Activated CD4-positive, alpha-beta T cell treated with anti-CD3 and anti-CD28 coated beads, Interleukin-2, amount 10 ng/mL, durations not matched to agents 7 days and 5 days (primary cell): ENCODE results near the gene NTM. TPM values are rescaled to one million over a fixed set of nuclear protein-coding genes. Genes with fewer than 3 reads are reported as not detected.

Source experiments
- CTCF ChIA-PET: fragments of 350-600 bp; sonication (Branson Sonifier 250); formaldehyde crosslinking; loops from one replicate; lab custom pipeline; 2021; ENCODE audit warnings: antibody characterized with exemption; lab: Charles Lee
- POLR2A ChIA-PET: fragments of 350-600 bp; sonication (Branson Sonifier 250); formaldehyde crosslinking; loops from one replicate; lab custom pipeline; 2021; ENCODE audit warnings: antibody characterized with exemption; lab: Charles Lee
- DNase-seq: peaks from one replicate; pipeline ENCODE4 v3.0.0-alpha.2; 2020
- H3K27ac Mint-ChIP-seq: one replicate; pipeline ENCODE4 v1.8.0; 2021; ENCODE audit warnings: mild to moderate bottlenecking, moderate library complexity, mixed read lengths
- H3K27me3 Mint-ChIP-seq: one replicate; pipeline ENCODE4 v1.8.0; 2021; ENCODE audit warnings: mixed read lengths
- H3K36me3 Mint-ChIP-seq: one replicate; pipeline ENCODE4 v1.8.0; 2021; ENCODE audit warnings: low read depth, mixed read lengths
- H3K4me1 Mint-ChIP-seq: one replicate; pipeline ENCODE4 v1.8.0; 2021; ENCODE audit warnings: mixed read lengths
- H3K4me3 Mint-ChIP-seq: one replicate; pipeline ENCODE4 v1.8.0; 2021; ENCODE audit warnings: mild to moderate bottlenecking, moderate library complexity, mixed read lengths
- H3K9me3 Mint-ChIP-seq: one replicate; pipeline ENCODE4 v1.8.0; 2021; ENCODE audit warnings: mixed read lengths
- total RNA-seq, 2 experiments: library from RNA; stranded (reverse); gene quantifications; one replicate each; pipeline ENCODE4 v1.2.3, GENCODE V29; 2021

Gene NTM
- total RNA-seq, 2 experiments from 2014 or later, result not detected

DNA sequence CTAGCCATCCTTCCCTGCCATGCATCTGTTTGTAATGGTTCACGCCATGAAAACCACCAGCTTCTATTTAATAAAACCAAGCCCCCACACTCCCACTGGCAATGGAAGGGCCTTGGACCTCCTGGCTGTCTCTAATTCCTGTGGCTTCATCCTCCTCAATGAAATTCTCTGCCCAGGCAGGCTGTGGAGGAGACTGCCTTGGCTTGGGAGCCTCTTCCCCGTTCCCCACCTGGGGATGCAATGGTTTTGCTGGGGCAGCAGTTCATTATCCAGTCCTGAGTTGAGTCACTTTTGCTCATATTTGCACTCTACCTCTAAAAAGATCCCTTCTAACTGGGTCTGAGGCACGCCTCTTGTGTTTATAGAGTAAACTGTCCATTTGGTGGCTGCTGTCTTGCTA, 515.8 kb downstream of the NTM start:
- H3K4me3 Mint-ChIP-seq, result no peak overlapping the region
- ChIA-PET CTCF (no interaction called here), POLR2A (no interaction called here)
- no peak for DNase-seq
- H3K27me3 Mint-ChIP-seq, result no peaks in the 10 kb centered on the region
- H3K4me1 Mint-ChIP-seq, result no peaks in the 10 kb centered on the region
- no peaks in the 10 kb centered on the region for H3K36me3 Mint-ChIP-seq
- H3K9me3 Mint-ChIP-seq, result no peaks in the 10 kb centered on the region
- H3K27ac Mint-ChIP-seq, result no peak overlapping the region

DNA sequence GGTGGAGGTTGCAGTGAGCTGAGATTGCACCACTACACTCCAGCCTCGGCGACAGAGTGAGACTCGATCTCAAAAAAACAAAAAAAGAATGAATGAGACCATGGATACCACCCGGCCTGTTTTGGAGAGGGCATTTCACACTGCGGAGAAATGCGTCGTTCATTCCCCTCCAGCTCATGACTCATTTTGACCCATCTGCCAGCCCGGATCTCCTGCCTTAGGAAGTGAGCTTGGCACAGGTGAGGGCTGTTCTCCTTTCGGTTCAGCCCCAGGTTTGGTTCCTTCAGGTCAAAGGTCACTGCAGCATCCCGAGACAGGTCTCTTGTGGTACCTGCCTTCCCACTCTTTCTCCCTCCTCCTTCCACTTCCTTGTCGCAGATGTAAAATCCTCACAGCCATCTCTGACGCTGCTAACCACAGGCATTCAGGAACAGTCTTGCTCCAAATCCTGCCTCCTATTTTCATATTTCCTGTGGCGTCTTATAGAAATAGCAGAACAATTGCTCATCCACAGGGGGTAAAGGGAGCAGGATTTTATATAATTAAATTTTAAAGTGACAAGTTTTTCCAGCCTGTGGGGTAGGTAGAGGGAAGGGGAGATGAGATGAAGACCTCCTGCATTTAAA, 517.9 kb downstream of the NTM start:
- no peaks in the 10 kb centered on the region for H3K27me3 Mint-ChIP-seq
- ChIA-PET POLR2A (no interaction called here), CTCF (interaction anchor here (0.6 kb wide), 1 partner anchor 75 kb away, joined by 3 read pairs; no protein-coding TSS in a partner anchor)
- no peaks in the 10 kb centered on the region for H3K36me3 Mint-ChIP-seq
- no peak overlapping the region for H3K4me3 Mint-ChIP-seq
- no peaks in the 10 kb centered on the region for H3K9me3 Mint-ChIP-seq
- DNase-seq, result no peak
- no peaks in the 10 kb centered on the region for H3K4me1 Mint-ChIP-seq
- H3K27ac Mint-ChIP-seq, result no peak overlapping the region

DNA sequence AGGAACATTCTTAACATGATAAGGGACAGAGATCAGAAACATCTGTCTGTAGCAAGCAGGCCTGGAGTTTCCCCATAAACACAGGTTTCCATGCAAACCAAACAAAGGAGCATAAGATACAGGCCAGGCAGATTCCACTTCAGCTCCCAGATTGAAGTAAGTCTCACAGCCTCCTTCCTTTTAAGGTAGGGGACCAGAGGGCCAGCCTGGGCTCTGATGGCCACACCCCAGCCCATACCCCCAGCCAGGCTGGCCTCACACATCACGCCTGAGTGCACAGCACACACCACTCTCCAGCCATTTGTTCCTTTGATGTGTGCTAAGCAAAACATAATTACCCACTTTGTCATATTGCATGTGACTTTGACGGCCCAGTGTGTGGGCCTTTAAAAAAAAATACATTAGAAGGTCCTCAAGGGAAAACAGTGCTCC, 518.7 kb downstream of the NTM start:
- POLR2A ChIA-PET, result no interaction called here
- no peak overlapping the region for H3K27ac Mint-ChIP-seq

DNA sequence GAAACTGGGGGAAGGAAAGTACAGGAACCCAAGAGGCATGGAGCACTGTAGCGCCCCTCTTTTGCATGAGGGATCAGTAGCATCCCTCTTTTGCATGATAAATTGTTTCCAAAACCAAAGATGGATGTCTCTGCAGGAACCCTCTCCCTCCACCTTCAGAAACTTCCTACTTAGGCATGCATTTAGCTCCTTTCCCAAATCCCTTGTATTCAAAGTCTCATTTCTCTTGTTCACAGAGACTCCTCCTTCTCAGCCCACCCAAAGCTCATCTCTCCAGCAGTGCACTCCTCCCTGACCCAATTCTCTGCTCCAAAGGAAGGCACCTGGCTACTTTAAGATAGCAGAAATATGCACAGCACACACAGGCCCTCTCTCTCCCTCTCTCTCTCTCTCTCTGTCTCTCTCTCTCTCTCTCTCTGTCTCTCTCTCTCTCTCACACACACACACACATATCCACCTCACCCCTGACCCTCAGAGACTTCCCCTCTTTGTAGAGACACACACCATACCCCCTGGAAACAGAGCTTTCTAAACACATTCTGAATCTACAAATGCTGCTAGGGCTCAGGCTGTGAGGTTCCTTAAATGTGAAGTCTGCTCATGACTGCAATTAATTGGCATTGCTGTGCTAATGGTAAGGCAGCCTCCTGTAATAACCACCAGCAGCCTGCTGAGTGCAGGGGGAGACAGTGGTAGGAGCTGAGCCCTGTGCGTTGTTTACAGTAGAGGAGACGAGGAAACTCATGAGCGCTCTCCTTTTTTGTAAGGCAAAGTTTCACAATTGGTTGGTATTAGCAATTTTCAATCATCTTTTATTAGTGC, 519.6 kb downstream of the NTM start:
- ChIA-PET POLR2A (no interaction called here), CTCF (no interaction called here)
- H3K4me1 Mint-ChIP-seq, result no peaks in the 10 kb centered on the region
- no peak overlapping the region for H3K4me3 Mint-ChIP-seq
- H3K27me3 Mint-ChIP-seq, result no peaks in the 10 kb centered on the region
- H3K27ac Mint-ChIP-seq, result no peak overlapping the region
- H3K36me3 Mint-ChIP-seq, result no peaks in the 10 kb centered on the region
- no peak for DNase-seq
- H3K9me3 Mint-ChIP-seq, result no peaks in the 10 kb centered on the region

More for the DNA sequence above, 518.7 kb downstream of the NTM start:
- H3K36me3 Mint-ChIP-seq, result no peaks in the 10 kb centered on the region
- DNase-seq, result no peak
- H3K4me3 Mint-ChIP-seq, result no peak overlapping the region
- no peaks in the 10 kb centered on the region for H3K4me1 Mint-ChIP-seq
- no peaks in the 10 kb centered on the region for H3K9me3 Mint-ChIP-seq
- CTCF ChIA-PET, result no interaction called here
- H3K27me3 Mint-ChIP-seq, result no peaks in the 10 kb centered on the region

DNA sequence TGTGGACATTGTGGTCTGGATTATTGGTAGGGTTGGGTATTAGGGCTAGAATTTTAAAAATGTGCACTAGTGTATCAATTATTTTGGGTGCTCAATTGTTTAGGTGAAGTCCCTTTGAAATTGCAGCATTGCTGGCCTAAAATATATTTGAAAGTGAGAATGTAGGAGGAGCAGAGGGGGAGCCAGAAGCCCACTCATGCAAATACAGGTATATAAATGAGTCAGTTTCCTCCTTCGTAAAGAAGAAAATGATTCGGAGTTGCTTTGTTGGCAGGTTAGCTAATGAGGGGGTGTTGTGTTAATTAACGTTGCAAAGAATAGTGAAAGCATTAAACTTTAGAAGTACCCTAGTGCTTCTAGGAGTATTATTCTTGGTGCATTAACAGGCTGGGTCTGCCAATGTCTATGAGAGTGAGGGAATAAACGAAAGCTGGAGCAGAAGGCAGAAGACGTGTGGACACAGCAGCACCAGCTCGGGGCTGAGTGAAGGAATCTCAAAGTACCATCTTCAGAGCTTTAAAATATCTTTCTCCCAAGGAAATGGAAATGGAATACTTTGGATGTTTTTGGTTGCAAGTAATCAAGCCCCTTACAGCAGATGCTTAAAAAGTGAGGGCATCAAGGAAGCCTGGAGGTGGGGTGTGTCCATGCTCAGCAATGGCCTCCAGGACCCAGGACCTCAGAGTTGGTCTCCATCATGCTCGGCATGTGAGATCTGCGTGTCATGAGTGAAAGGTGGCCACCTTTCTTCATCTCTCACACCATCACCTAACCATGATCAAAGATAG, 522.9 kb downstream of the NTM start:
- Mint-ChIP-seq H3K4me1 (no peaks in the 10 kb centered on the region), H3K9me3 (no peaks in the 10 kb centered on the region), H3K36me3 (no peaks in the 10 kb centered on the region), H3K27ac (no peak overlapping the region), H3K27me3 (no peaks in the 10 kb centered on the region), H3K4me3 (no peak overlapping the region)
- ChIA-PET POLR2A (no interaction called here), CTCF (no interaction called here)
- DNase-seq, result no peak

DNA sequence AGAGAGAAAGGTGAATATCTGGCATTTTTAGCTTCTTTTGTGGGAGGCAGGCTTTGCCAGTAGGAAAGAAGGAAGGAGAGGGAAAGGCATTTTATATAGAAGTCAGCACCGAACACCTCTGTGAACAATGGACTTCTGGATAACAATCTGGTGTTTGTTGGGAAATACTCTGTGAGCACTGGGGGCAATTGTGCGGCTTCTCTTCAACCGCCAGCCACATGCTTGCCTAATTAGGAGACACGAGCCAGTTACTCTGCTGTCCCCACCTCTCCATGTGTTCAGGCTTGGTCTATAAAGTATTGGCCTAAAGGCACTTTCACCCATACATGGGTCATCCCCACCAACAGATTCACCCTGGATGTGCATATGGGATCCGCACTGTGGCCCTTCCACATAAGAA, 523.6 kb downstream of the NTM start:
- Mint-ChIP-seq H3K9me3 (no peaks in the 10 kb centered on the region), H3K27ac (no peak overlapping the region), H3K27me3 (no peaks in the 10 kb centered on the region), H3K4me3 (no peak overlapping the region), H3K36me3 (no peaks in the 10 kb centered on the region), H3K4me1 (no peaks in the 10 kb centered on the region)
- CTCF ChIA-PET, result no interaction called here
- POLR2A ChIA-PET, result no interaction called here
- no peak for DNase-seq

DNA sequence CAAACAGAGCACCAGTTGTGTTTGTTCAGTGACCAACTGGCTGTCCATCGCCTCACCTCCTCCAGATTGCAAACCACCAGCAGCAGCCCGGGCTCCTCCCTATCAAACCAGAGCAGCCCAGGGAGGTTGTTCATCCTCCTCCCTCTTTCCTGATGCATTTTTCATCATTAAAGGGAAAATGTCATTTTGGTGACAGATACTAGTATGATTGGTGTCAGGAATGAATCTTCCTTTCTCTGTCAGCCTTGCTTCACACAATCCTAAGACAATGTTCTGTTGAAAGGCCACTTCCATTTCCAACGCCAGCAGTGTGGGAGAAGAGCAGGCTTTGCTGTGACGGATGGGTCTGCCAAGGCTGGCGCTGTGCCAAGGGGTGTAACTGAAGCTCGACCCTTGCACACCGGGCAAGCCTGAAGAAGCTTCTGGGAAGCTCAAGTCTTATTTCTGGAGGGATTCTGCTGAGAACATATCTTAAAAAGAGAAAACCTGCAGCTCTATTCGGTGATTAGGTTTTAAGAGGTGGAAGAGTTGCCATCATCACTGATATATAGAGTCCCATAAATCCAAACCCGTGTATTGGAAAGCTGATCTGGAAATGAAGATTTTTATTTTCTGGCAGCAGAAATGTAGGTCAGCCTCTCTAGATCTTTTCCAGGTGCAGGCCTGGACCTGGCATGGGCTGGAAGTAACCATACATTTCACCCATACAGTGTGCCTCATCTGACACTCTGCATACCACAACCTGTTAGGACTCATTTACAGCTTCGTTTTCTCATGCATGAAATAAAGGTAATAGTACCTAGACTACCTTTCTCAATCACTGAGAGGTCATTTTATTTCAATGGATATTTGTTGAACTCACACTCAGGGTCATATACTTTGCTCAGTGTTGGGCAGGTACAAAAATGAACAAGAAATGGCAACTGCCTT, 524.5 kb downstream of the NTM start:
- ChIA-PET POLR2A (no interaction called here), CTCF (no interaction called here)
- H3K36me3 Mint-ChIP-seq, result no peaks in the 10 kb centered on the region
- H3K4me3 Mint-ChIP-seq, result no peak overlapping the region
- H3K27ac Mint-ChIP-seq, result no peak overlapping the region
- no peaks in the 10 kb centered on the region for H3K9me3 Mint-ChIP-seq
- no peak for DNase-seq
- H3K4me1 Mint-ChIP-seq, result no peaks in the 10 kb centered on the region
- H3K27me3 Mint-ChIP-seq, result no peaks in the 10 kb centered on the region

DNA sequence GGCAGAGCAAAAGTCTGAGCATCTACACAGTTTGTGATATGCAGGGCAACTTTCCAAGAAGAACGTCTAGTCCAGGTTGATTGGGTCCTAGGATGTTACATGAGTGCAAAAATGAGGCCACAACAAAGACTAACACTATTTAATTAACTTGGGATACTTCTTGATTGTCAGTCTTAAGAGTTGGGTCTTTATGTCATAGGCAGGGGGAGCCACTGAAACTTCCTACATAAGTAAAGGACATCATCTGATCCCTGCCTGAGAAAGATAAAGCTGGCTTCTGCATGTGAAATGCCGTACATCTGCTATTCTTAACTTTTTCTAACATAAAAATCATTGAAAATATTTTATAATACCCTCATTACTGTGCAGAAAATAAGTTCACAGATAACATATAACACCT, 525.5 kb downstream of the NTM start:
- H3K27ac Mint-ChIP-seq, result no peak overlapping the region
- H3K36me3 Mint-ChIP-seq, result no peaks in the 10 kb centered on the region
- ChIA-PET CTCF (no interaction called here), POLR2A (no interaction called here)
- H3K4me3 Mint-ChIP-seq, result no peak overlapping the region
- H3K27me3 Mint-ChIP-seq, result no peaks in the 10 kb centered on the region
- no peaks in the 10 kb centered on the region for H3K4me1 Mint-ChIP-seq
- no peak for DNase-seq
- no peaks in the 10 kb centered on the region for H3K9me3 Mint-ChIP-seq

DNA sequence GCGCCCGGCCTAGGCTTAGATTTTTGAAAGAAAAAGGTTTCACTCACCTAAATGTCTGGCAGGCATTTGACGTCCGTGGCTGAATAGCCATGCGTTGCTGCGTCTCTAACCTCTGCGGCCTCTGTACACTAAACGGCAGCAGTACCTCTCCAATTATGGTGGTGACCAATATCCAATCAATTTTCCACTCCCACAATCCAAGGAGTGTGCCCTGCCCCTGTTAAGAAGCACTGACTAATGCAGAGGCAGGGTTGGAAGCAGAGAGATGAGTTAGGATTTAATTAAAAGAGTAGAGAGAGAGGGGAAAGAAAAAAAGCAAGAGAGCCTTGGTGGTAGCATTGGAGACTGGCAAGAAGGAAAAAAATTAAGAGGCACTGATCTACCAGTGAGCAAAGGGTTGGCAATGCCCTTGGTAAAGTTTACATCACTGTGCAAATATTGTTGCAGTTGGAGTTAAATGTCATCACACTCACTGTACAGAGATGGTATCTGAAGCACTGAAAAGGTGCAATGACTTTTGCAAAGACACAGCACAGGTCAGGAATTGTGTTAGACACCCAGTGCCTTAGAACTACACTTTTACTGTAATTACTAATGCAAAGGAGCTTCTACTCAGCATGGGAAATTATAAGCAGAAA, 526.7 kb downstream of the NTM start:
- Mint-ChIP-seq H3K9me3 (no peaks in the 10 kb centered on the region), H3K27ac (no peak overlapping the region), H3K4me1 (no peaks in the 10 kb centered on the region), H3K27me3 (no peaks in the 10 kb centered on the region), H3K4me3 (no peak overlapping the region), H3K36me3 (no peaks in the 10 kb centered on the region)
- DNase-seq, result no peak
- POLR2A ChIA-PET, result no interaction called here
- CTCF ChIA-PET, result no interaction called here

DNA sequence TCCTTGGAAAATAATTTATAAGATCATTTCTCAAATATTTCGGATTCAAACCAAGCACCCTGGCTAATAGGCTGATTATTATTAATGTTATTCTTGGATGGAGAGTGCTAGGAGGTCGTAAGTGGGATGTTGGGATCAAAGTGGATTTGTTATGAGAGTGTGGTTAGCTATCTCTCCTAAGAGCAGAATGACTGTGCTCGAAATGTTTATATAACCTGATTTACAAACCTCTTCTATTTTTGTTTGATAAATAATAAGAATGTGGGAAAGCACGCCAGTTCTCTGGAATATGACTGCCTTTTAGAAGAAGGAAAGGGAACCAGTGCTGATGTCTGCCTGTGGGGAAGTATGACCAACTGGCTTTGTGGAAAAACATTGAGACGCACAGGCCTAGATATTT, 527.5 kb downstream of the NTM start:
- CTCF ChIA-PET, result no interaction called here
- H3K4me3 Mint-ChIP-seq, result no peak overlapping the region
- H3K4me1 Mint-ChIP-seq, result no peaks in the 10 kb centered on the region
- no peak overlapping the region for H3K27ac Mint-ChIP-seq
- H3K9me3 Mint-ChIP-seq, result no peaks in the 10 kb centered on the region
- no peaks in the 10 kb centered on the region for H3K36me3 Mint-ChIP-seq
- no peaks in the 10 kb centered on the region for H3K27me3 Mint-ChIP-seq
- no peak for DNase-seq
- POLR2A ChIA-PET, result no interaction called here

DNA sequence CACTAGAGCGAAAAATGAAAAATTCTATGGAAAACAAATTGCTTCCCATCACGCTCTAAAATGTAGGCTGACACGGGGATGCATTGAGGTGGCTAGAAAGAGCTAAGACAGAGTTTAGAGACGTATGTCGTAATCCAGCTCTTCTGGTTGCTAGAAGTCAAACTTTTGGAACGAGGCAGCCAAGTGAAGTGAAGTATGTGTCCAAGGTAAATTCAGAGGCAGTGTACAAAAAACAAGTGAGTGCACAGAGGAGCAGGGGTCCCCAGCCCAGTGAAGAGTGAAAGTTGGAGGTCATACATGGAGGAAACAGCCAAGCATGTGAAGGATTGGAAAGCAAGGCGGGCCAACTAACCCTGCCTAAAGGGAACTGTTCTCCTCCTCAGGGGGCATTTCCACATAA, 528.5 kb downstream of the NTM start:
- no peak for DNase-seq
- H3K27ac Mint-ChIP-seq, result no peak overlapping the region
- ChIA-PET POLR2A (no interaction called here), CTCF (no interaction called here)
- no peaks in the 10 kb centered on the region for H3K36me3 Mint-ChIP-seq
- H3K27me3 Mint-ChIP-seq, result no peaks in the 10 kb centered on the region
- no peak overlapping the region for H3K4me3 Mint-ChIP-seq
- no peaks in the 10 kb centered on the region for H3K9me3 Mint-ChIP-seq
- H3K4me1 Mint-ChIP-seq, result no peaks in the 10 kb centered on the region

DNA sequence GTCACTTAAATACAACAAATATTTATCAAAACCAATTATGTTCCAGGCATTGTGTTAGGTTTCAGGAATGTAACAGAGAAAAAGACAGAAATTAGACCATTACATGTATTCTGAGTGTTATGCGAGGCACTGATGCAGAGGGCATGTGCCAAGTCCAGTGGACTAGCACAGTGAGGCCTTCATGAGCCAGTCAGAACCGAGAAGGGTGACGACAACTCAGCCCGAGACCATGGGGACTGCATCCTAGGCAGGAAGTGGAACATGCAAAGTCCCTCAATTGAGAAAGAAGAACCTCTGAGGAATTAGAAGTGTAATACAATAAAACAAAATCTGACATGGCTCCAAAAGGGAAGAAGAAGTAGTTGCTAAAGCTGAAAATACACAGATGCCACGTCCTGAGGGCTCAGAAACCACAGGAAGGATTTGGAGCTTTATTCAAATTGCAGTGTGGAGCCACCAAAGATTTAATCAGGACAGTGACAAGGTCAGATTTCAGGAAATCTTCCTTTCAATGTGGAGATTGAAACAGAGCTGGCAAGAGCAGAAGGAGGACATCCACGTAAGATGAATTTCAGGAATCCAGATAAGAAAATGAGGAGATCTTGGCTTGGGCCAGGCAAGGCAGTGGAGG, 529.6 kb downstream of the NTM start:
- POLR2A ChIA-PET, result no interaction called here

More for the DNA sequence above, 529.6 kb downstream of the NTM start:
- Mint-ChIP-seq H3K27me3 (no peaks in the 10 kb centered on the region), H3K36me3 (no peaks in the 10 kb centered on the region), H3K4me1 (no peaks in the 10 kb centered on the region), H3K27ac (no peak overlapping the region), H3K9me3 (no peaks in the 10 kb centered on the region), H3K4me3 (no peak overlapping the region)
- DNase-seq, result no peak
- CTCF ChIA-PET, result no interaction called here
